ENCODE results near the gene DEFB132.

DNA sequence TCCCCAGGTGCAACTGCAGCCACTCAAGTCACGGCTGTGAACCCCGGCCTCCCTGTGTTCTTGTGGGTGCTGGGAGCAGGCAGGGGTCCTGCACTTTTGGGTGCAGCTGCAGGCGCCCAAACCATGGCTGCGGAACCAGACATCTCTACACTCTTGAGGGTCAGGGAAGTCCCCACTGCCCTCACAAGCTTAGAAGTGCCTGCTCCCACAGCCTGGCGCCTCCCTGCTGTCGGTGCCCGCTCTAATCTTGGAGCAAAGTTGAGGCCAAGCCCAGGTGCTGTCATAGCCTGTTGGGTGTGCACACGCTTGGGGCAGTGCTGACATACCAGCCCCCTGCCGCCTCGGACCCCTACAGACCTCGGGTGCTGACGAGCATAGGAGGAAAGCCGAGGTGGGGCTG, 6.2 kb downstream of the DEFB132 start:
- TF ChIP-seq, protein P1, sequence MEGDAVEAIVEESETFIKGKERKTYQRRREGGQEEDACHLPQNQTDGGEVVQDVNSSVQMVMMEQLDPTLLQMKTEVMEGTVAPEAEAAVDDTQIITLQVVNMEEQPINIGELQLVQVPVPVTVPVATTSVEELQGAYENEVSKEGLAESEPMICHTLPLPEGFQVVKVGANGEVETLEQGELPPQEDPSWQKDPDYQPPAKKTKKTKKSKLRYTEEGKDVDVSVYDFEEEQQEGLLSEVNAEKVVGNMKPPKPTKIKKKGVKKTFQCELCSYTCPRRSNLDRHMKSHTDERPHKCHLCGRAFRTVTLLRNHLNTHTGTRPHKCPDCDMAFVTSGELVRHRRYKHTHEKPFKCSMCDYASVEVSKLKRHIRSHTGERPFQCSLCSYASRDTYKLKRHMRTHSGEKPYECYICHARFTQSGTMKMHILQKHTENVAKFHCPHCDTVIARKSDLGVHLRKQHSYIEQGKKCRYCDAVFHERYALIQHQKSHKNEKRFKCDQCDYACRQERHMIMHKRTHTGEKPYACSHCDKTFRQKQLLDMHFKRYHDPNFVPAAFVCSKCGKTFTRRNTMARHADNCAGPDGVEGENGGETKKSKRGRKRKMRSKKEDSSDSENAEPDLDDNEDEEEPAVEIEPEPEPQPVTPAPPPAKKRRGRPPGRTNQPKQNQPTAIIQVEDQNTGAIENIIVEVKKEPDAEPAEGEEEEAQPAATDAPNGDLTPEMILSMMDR (IDR thresholded peaks at IDR 0.05; ENCODE audit: low read depth, low read length, missing input control): no peak
- TF ChIP-seq SP1 (IDR thresholded peaks at IDR 0.05): no peak
- TF ChIP-seq MAX (IDR thresholded peaks at IDR 0.05): no peak
- TF ChIP-seq RAD21 (IDR thresholded peaks at IDR 0.05): no peak
